Measurements from ENCODE around the gene PRDM7.
"Not testable (repeated sequence)": the region's sequence is repeated elsewhere in the genome, so short reads cannot be mapped to it uniquely, and the experiment has no call there.

Gene PRDM7

GRCh38 chr16:90016339-90016950 lies 60.7 kb downstream of the PRDM7 start:
- Mint-ChIP-seq H3K4me1 (ENCODE audit: low read depth) (peaks cover 9% of the 10 kb centered on the region), H3K4me3 (no peak overlapping the region), H3K27ac (no peak overlapping the region)

GRCh38 chr16:90015586-90016338 lies 61.4 kb downstream of the PRDM7 start:
- Mint-ChIP-seq H3K4me1 (ENCODE audit: low read depth) (peaks cover 9% of the 10 kb centered on the region), H3K27ac (no peak overlapping the region), H3K27me3 (no peaks in the 10 kb centered on the region), H3K9me3 (ENCODE audit: low read depth) (no peaks in the 10 kb centered on the region), H3K4me3 (no peak overlapping the region), H3K36me3 (no peaks in the 10 kb centered on the region)

More at GRCh38 chr16:90016339-90016950, 60.7 kb downstream of the PRDM7 start:
- Mint-ChIP-seq H3K9me3 (ENCODE audit: low read depth) (no peaks in the 10 kb centered on the region), H3K36me3 (no peaks in the 10 kb centered on the region), H3K27me3 (no peaks in the 10 kb centered on the region)

GRCh38 chr16:90012991-90013745 lies 64.0 kb downstream of the PRDM7 start:
- Mint-ChIP-seq H3K36me3 (no peaks in the 10 kb centered on the region), H3K9me3 (ENCODE audit: low read depth) (no peaks in the 10 kb centered on the region), H3K4me3 (no peak overlapping the region), H3K27me3 (no peaks in the 10 kb centered on the region), H3K27ac (no peak overlapping the region), H3K4me1 (ENCODE audit: low read depth) (peaks cover 20% of the 10 kb centered on the region)

- H3K36me3 Mint-ChIP-seq = no peaks in the 10 kb centered on the region
- H3K4me3 Mint-ChIP-seq = no peak overlapping the region
- peaks cover 22% of the 10 kb centered on the region for H3K4me1 Mint-ChIP-seq (ENCODE audit: low read depth)
- no peaks in the 10 kb centered on the region for H3K27me3 Mint-ChIP-seq
- H3K27ac Mint-ChIP-seq = no peak overlapping the region
- H3K9me3 Mint-ChIP-seq (ENCODE audit: low read depth) = no peaks in the 10 kb centered on the region
Observed at GRCh38 chr16:90011908-90012501, 65.1 kb downstream of the PRDM7 start.

GRCh38 chr16:90011508-90011819 lies 65.7 kb downstream of the PRDM7 start:
- no peaks in the 10 kb centered on the region for H3K36me3 Mint-ChIP-seq
- no peaks in the 10 kb centered on the region for H3K9me3 Mint-ChIP-seq (ENCODE audit: low read depth)
- no peaks in the 10 kb centered on the region for H3K27me3 Mint-ChIP-seq
- H3K27ac Mint-ChIP-seq = no peak overlapping the region
- H3K4me1 Mint-ChIP-seq (ENCODE audit: low read depth) = peaks cover 22% of the 10 kb centered on the region
- H3K4me3 Mint-ChIP-seq = no peak overlapping the region

- Mint-ChIP-seq H3K4me3 (no peak overlapping the region), H3K27ac (no peak overlapping the region), H3K27me3 (no peaks in the 10 kb centered on the region), H3K4me1 (ENCODE audit: low read depth) (peaks cover 22% of the 10 kb centered on the region), H3K36me3 (no peaks in the 10 kb centered on the region), H3K9me3 (ENCODE audit: low read depth) (no peaks in the 10 kb centered on the region)
Observed at GRCh38 chr16:90010676-90011507, 66.2 kb downstream of the PRDM7 start.

GRCh38 chr16:90009172-90009899 lies 67.8 kb downstream of the PRDM7 start:
- H3K9me3 Mint-ChIP-seq (ENCODE audit: low read depth) = no peaks in the 10 kb centered on the region
- no peaks in the 10 kb centered on the region for H3K36me3 Mint-ChIP-seq
- H3K27ac Mint-ChIP-seq = no peak overlapping the region
- H3K4me1 Mint-ChIP-seq (ENCODE audit: low read depth) = peaks cover 22% of the 10 kb centered on the region
- no peaks in the 10 kb centered on the region for H3K27me3 Mint-ChIP-seq
- H3K4me3 Mint-ChIP-seq = peak overlapping the region; percentile 79

GRCh38 chr16:90008708-90009145 lies 68.4 kb downstream of the PRDM7 start:
- Mint-ChIP-seq H3K27ac (no peak overlapping the region), H3K27me3 (no peaks in the 10 kb centered on the region), H3K4me3 (peak overlapping the region; percentile 79), H3K36me3 (no peaks in the 10 kb centered on the region), H3K9me3 (ENCODE audit: low read depth) (no peaks in the 10 kb centered on the region), H3K4me1 (ENCODE audit: low read depth) (peaks cover 21% of the 10 kb centered on the region)

- H3K4me1 Mint-ChIP-seq (ENCODE audit: low read depth) = peaks cover 17% of the 10 kb centered on the region
- not testable (repeated sequence) for H3K9me3 Mint-ChIP-seq (ENCODE audit: low read depth); H3K4me3 Mint-ChIP-seq; H3K27ac Mint-ChIP-seq; H3K36me3 Mint-ChIP-seq; H3K27me3 Mint-ChIP-seq
Observed at GRCh38 chr16:90007635-90008234, 69.4 kb downstream of the PRDM7 start.

GRCh38 chr16:90007015-90007414 lies 70.1 kb downstream of the PRDM7 start:
- Mint-ChIP-seq H3K9me3 (ENCODE audit: low read depth) (no peaks in the 10 kb centered on the region), H3K27ac (no peak overlapping the region), H3K4me1 (ENCODE audit: low read depth) (peaks cover 17% of the 10 kb centered on the region), H3K4me3 (no peak overlapping the region), H3K27me3 (no peaks in the 10 kb centered on the region), H3K36me3 (no peaks in the 10 kb centered on the region)

All from activated naive CD8-positive, alpha-beta T cell (primary cell).